Coronary artery (tissue), 2 donors: ENCODE data around the gene ACCS.
A peak's percentile ranks its signal among the peaks of the same experiment; 100 is the strongest.

Experiments
- DNase-seq: peaks from one replicate; pipeline ENCODE4 v3.0.0-alpha.2; 2017; ENCODE audit warnings: low spot score
- H3K27ac ChIP-seq, 2 donors: fragments of 200-600 bp; sonication (generic); one replicate each; pipeline ENCODE4 v1.5.1; 2016 to 2019
- H3K4me3 ChIP-seq: fragments of 200-600 bp; sonication (generic); 2 replicates; pipeline ENCODE4 v1.5.1; 2016; ENCODE audit warnings: mild to moderate bottlenecking, moderate library complexity
- TF ChIP-seq, protein P1 (sequence below): fragments of 200-600 bp; sonication (generic); IDR thresholded peaks from one replicate; pipeline ENCODE4 v1.5.1; 2019; ENCODE audit warnings: antibody characterized with exemption

The ACCS gene

DNA sequence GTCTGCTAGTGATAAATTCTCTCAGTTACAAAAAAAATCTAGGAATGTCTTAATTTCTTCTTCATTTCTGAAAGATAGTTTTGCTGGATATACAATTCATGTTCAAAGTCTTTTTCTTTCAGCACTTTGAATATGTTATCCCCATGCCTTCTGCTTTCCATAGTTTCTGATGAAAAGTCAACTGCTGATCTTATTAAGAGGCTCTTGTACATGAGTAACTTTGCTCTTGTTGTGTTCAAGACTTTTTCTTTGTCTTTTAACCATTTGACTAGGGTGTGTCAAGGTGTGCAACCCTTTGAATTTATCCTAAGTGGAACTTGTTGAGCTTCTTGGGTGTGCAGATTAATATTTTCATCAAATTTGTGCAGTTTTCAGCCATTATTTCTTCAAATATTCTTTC, 40.3 kb upstream of the ACCS start:
- TF ChIP-seq, protein P1, sequence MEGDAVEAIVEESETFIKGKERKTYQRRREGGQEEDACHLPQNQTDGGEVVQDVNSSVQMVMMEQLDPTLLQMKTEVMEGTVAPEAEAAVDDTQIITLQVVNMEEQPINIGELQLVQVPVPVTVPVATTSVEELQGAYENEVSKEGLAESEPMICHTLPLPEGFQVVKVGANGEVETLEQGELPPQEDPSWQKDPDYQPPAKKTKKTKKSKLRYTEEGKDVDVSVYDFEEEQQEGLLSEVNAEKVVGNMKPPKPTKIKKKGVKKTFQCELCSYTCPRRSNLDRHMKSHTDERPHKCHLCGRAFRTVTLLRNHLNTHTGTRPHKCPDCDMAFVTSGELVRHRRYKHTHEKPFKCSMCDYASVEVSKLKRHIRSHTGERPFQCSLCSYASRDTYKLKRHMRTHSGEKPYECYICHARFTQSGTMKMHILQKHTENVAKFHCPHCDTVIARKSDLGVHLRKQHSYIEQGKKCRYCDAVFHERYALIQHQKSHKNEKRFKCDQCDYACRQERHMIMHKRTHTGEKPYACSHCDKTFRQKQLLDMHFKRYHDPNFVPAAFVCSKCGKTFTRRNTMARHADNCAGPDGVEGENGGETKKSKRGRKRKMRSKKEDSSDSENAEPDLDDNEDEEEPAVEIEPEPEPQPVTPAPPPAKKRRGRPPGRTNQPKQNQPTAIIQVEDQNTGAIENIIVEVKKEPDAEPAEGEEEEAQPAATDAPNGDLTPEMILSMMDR: no peak
- H3K4me3 ChIP-seq: no peak overlapping the region
- DNase-seq: no peak
- H3K27ac ChIP-seq: no peak overlapping the region

DNA sequence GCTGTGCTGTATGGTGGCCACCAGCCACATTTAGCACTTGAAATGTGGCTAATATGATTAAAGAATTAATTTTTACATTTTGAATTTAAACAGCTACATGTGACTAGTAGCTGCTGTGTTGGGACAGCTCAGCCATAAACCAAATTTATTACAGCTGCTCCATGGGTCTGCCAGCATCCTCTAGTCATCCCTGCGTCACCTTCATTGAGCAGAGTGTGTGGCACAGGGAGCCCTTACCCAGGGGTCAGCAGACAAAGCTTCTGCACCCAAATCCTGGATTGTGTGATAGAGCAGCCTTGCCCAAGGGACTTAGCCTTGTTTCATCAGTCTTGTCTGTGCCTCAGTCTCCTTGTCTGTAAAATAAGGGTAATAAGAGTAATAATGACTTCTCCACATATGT, 37.7 kb upstream of the ACCS start:
- H3K4me3 ChIP-seq: no peak overlapping the region
- peak; percentile 31 for DNase-seq
- peak overlapping the region in 1 of 2 donors; percentile 77 for H3K27ac ChIP-seq
- TF ChIP-seq, protein P1: no peak

DNA sequence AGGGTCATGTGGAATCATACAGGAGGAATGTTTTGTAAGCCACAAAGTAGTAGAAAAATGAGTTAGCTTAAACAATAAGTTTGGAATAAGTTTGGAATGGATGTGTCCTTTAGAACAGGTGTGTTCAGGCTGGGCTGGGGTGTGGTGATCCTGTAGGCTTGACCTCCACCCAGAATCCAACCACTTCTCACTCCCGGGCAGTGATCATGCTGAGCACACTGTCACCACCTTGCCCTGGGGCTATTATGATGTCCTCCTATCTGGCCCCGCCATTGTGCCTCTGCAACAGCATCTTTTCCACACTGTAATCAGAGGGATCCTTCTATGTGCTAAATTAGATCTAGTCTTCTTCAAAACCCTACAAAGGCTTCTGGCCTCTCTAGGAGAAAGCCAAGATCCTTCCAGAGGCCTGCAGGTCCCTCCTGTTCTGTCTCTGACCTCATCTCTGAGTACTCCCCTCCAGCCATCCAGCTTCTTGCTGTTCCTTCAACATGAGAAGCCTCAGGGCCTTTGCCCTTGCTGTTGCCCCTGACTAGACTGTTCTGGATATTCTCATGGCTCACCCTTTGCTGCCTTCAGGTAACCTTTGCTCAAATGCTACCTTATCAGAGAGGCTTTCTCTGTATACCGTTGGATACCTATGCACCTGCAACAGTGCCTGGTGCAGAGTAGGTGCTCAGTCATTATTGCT, 37.1 kb upstream of the ACCS start:
- Histone ChIP-seq H3K27ac (peak overlapping the region; percentile 53 to 77), H3K4me3 (no peak overlapping the region)
- peak; percentile 57 for DNase-seq
- TF ChIP-seq, protein P1: no peak

DNA sequence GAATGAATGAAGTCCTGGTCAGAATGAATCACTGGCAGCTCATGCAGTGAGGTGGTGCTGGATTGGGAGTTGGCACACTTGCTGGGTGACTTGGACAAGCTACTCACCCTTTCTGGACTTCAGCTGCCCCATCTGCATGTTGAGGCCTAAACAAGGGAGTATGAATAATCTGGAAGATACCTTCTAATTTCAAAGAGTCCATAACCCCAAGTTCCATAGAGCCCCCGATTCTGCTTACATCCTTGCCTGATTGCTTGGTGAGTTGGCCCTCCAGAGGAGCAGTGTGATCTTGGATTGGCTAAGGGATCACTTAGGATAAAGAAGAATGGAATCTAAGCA, 36.6 kb upstream of the ACCS start:
- peak; percentile 59 for DNase-seq

DNA sequence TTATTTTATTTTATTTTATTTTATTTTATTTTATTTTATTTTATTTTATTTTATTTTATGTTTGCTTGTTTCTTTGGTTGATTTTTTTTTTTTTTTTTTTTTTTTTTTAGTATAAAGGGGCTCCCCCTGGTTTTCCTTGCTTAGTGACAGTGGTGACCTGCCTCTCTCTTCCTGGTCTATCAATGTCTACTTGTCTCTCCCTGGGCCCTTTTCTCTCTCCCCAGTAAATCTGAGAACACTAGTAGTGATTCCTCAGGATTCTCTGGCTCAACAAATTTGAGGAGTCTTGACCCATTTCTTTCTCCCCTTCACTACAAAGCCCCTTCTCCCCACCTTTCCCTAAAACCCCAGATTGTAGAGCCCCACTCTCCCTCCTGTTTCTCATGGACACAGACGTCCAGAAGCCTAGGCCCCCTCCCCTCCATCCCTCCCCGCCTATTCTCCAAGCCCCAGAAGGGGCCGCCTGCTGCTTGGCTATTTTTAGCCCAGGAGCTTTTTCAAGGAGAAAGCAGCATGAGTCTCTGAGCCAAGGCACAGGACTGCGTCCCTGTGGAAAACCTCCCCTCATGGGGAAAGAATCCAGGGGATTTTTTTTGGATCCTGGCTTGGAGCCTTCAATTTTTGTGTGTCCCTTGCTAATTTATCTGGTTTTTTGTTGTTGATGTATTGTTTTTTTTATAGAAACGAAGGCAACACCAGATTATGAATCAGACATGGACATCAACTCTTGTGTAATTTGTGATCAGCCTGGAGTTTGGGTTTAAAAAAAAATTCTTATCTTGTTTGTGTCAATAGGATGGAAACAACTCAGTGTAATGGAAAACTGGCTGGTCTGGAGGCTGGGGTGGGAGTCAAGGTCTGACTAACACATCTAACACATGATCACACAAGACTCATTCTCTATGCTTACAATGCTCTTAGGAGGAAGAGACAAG, 35.8 kb upstream of the ACCS start:
- TF ChIP-seq, protein P1: no peak
- Histone ChIP-seq H3K27ac (peak overlapping the region; percentile 88 to 91), H3K4me3 (no peak overlapping the region)
- peak; percentile 87 for DNase-seq

More for the DNA sequence above, 36.6 kb upstream of the ACCS start:
- Histone ChIP-seq H3K27ac (peak overlapping the region; percentile 53 to 77), H3K4me3 (no peak overlapping the region)
- TF ChIP-seq, protein P1: no peak

DNA sequence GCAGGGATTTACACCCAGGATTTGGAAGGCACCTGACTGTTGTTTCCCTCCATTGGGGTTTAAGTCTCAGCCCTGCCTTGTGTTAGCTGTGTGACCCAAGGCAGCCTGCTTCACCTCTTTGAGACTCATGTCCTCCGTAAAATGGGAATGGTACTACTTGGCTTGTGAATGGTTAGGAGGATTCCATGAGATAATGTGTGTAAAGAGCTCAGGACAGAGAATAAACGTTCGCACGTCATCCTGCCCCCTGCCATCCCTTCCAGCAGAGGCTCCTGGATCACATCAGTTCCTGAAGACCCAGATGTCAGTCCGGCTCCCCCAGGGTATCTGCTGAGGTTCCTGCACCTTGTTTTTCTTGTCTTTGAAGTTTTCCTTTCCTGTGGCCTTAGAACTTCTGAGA, 35.1 kb upstream of the ACCS start:
- TF ChIP-seq, protein P1: no peak
- DNase-seq: no peak
- Histone ChIP-seq H3K27ac (peak overlapping the region; percentile 88 to 91), H3K4me3 (no peak overlapping the region)
